DMS79 treated with DMSO at 0.1 percent for 48 hours (cell line): ENCODE data around the gene BCORL1.

Experiments used
- DNase-seq: peaks from one replicate; lab custom pipeline; 2025; lab: John Stamatoyannopoulos, UW

BCORL1 gene

GRCh38 chrX:130060122-130061069 lies 78.0 kb downstream of the BCORL1 start:
- DNase-seq: peak; percentile 44

GRCh38 chrX:130066975-130067615 lies 84.7 kb downstream of the BCORL1 start:
- no peak for DNase-seq

GRCh38 chrX:130071611-130072344 lies 89.3 kb downstream of the BCORL1 start:
- DNase-seq: no peak

GRCh38 chrX:130072345-130072740 lies 89.9 kb downstream of the BCORL1 start:
- DNase-seq: no peak

GRCh38 chrX:130075777-130076176 lies 93.3 kb downstream of the BCORL1 start:
- DNase-seq: no peak

GRCh38 chrX:130079824-130080406 lies 97.5 kb downstream of the BCORL1 start:
- DNase-seq: peak; percentile 32

GRCh38 chrX:130080791-130081367 lies 98.4 kb downstream of the BCORL1 start:
- DNase-seq: no peak

GRCh38 chrX:130081421-130082045 lies 99.1 kb downstream of the BCORL1 start:
- no peak for DNase-seq

GRCh38 chrX:130082244-130083106 lies 100.0 kb downstream of the BCORL1 start:
- no peak for DNase-seq

- no peak for DNase-seq
Observed at GRCh38 chrX:130083107-130083490, 100.7 kb downstream of the BCORL1 start.

- no peak for DNase-seq
Observed at GRCh38 chrX:130083656-130084382, 101.4 kb downstream of the BCORL1 start.

- no peak for DNase-seq
Observed at GRCh38 chrX:130084631-130085237, 102.3 kb downstream of the BCORL1 start.

- DNase-seq: no peak
Observed at GRCh38 chrX:130085551-130086446, 103.4 kb downstream of the BCORL1 start.

GRCh38 chrX:130086447-130087206 lies 104.2 kb downstream of the BCORL1 start:
- peak; percentile 79 for DNase-seq

GRCh38 chrX:130090364-130090763 lies 107.9 kb downstream of the BCORL1 start:
- DNase-seq: no peak

GRCh38 chrX:130091980-130092522 lies 109.6 kb downstream of the BCORL1 start:
- no peak for DNase-seq

- DNase-seq: no peak
Observed at GRCh38 chrX:130093271-130093670, 110.8 kb downstream of the BCORL1 start.
